Ammon's horn (tissue), 1 donor: ENCODE results near the gene APMAP.
A peak's percentile ranks its signal among the peaks of the same experiment; 100 is the strongest.

Source experiments
- DNase-seq: peaks from one replicate; pipeline ENCODE4 v3.0.0-alpha.2; 2016; ENCODE audit warnings: low spot score

Gene APMAP, protein sequence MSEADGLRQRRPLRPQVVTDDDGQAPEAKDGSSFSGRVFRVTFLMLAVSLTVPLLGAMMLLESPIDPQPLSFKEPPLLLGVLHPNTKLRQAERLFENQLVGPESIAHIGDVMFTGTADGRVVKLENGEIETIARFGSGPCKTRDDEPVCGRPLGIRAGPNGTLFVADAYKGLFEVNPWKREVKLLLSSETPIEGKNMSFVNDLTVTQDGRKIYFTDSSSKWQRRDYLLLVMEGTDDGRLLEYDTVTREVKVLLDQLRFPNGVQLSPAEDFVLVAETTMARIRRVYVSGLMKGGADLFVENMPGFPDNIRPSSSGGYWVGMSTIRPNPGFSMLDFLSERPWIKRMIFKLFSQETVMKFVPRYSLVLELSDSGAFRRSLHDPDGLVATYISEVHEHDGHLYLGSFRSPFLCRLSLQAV

DNA sequence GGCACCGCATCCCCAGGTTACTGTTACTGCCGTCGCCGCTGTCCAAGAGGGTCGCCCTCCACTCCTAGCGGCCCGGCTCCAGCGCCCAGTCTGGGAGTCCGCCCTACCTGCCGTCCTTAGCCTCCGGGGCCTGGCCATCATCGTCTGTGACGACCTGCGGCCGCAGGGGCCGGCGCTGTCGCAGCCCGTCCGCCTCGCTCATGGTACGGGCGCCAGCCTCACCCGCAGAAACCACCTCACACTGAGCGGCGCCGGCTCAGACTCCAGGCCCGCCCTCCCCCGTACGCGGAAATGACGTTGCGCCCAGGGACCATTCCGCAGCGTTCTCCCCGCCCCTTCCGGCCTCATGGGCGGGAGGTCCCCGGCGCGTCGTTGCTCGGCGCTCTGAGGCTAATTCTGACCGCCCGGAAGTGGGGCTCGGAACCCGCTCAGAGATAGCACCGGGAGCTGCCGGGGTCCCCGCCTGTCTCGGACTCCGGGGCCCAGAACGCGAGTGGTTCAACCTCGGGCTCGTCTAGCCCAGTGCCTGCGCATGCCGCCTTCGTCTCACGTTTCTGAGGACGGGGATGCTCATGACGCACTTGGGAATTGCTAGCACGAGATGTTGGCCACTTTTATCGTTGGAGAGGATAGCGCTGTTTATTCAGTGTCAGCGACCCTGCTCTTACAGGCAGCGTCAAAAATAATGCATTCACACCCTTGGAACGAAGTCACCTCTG, at the start of gene APMAP:
APMAP (minus strand) TSS at position 265 of the 719 bp plus-strand sequence; CDS start at position 202, 63 bp downstream.
- DNase-seq, result peak; percentile 98

DNA sequence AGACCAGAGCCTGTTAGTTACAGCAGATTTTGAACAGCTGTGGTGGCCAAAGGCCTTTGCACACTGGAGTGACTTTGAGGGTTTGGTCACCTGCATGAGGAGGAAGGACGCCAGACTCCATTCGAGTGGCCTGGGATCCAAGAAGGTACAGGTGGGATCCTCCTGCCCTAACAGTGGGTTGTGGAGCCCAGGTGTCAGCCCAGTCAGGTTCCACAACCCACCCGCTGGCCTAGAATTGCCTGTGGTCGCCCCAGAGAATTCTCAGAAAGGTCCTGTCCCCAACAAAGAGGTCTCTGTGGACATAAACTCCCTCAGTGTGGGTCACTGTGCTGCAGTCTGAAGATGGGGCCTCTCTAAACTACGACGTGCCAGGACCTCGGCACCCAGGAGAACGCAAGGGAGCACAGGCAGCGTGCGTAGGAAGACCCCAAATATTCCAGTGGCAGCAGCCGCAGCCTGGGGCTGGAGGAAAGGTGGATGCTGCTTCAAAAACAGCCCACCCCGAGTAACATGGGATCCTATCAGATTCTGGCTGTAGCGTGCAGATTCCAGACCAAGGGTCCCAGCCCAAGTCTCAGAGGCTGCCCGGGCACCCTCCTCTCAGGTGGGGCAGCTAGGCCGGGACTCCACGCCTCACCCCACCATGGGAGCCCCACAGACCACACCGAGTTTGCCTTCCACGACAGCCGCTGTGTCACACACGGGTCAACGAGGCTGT, 49.4 kb upstream of the APMAP start:
- no peak for DNase-seq

DNA sequence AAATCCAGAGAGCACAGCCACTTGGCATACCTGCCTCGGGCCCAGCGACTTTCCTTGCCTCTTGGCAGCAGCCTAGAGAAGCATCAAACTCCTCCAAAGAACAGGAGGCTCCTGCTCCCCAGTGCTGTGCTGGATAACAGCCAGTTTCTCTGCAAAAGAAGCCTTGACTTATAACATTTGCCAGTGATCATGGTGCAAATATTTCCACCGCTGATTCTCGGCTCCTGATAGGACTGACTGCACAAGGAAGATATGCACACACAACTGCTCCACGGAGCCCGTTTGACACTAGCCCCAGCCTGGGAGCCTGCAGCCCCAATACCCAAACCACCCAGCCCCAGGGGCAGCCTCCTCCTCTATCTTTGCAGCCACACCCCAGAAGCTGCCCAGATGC, 47.9 kb upstream of the APMAP start:
- no peak for DNase-seq

DNA sequence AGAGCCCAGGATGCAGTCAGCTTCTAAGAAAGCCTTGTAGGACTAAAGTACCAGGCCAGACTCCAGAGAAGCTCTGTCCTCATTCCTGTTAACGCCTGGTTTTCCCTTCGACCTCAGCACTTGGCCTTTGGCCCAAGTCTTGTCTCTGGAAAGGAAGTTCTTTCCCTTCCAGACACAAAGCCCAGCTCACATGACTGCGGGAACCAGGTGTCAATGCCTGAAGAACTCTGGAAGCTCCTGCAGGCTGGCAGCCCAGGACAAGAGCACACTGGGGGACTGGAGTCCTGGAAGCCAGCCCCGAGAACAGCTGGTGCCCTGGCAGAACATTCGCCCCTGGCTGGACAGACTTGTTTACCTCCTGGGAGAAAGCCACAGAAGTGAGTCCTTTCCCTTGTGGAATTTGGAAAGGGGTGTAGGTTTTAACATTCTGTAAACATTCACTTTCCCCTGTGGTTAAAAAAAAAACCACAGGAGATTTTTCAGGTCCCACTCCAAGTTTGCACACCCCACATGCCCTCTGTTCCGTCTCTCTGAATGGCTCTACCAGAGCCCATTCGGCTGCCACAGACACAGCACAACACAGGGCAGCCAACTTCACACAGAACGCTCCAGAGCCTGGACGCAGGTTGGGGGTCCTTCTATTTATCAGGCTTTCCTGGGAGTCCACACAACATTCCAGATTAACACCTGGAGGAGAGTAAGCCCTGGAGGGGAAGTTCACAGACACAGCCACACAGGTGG, 47.3 kb upstream of the APMAP start:
- DNase-seq, result peak; percentile 85

DNA sequence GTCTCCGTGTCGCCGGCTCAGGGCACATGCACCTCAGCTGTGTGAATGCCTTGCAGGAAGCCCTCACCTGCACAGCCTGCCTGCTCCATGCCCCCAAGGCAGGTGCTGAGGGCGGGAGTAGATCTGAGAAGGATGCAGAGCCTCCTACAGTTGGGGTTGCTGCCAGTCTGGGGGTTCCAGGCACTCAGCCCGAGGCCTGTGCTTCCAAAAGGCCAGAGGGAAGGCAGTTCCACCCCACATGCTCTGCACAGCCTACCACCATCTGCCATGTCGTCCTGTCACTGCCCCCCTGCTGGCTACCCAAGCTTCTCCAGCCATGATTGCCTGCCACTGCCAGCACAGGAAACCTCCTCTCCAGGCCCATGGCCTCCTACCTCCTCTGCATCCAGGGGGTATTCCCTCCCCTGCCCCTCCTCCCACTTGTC, 46.1 kb upstream of the APMAP start:
- DNase-seq, result no peak

DNA sequence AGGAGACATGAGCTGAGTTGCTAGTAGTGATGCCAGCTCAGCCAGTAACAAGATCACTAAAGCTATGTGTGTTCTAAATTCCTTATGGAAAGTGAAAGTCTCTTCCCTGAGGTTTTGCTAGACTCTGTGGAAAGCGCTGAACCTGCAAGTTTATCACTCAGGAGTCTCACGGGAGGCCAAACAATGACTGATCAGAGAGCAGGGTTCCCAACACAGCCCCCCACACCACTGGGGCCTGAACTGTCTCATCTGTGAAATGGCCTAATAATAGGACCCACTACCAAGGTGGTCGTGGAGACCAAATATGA, 45.5 kb upstream of the APMAP start:
- no peak for DNase-seq

DNA sequence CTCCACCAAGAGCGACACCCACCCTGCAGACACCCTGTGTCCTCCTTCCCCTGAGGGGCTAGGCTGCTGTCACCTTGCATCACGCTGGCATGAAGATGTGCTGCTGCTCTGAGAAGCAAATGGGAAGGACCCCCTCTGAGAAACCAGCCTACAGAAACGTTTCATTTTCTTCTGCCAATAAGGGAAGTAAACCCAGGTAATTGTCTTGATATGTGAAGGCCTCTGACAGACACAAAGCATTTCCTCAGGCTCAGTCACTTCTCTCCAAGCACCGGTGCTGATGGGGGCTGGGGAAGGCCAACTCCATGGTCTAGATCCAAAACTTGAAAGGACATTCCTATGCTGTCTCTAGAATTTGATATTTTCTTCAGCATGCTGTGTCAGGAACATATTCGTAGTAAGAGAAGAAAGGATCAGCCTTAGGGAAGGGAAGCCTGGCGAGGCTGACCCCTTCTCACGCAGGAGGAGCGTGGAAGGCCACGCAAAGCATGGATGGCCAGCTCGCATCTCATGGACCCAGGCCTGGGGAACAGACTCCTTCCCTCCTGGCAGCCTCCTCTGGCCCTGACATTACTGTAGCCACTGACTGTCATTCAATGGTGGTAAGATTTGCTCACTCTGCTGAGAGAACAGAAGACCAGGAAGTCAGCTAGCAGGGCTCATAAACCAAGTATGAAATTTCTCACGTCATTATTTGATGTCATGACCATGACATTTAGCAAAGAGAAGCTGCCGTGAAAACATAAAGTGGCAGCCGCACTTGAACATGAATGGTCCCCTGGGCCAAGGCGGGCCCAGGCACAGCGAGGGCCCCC, 44.9 kb upstream of the APMAP start:
- DNase-seq, result no peak

DNA sequence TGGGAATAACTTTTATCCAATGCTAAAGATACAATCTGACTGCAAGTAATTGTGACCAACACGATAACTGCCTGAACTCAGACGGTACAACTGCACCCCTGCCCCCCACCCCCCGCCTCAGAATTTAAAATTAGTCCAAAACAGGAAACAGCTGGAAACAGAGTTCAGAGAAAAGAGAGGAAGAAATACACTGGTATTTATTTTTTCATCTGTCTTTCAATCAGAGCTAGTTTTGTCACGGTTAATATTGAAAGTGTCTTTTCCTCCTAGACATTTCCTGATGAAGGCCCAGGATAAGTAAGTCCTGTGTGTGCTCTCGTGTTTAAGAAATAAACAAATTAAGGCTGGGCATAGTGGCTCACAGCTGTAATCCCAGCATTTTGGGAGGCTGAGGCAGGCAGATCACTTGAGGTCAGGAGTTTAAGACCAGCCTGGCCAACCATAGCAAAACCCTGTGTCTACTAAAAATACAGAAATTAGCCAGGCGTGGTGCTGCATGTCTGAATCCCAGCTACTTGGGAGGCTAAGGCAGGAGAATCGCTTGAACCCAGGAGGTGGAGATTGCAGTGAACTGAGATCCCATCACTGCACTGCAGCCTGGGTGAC, 43.9 kb upstream of the APMAP start:
- DNase-seq, result no peak

DNA sequence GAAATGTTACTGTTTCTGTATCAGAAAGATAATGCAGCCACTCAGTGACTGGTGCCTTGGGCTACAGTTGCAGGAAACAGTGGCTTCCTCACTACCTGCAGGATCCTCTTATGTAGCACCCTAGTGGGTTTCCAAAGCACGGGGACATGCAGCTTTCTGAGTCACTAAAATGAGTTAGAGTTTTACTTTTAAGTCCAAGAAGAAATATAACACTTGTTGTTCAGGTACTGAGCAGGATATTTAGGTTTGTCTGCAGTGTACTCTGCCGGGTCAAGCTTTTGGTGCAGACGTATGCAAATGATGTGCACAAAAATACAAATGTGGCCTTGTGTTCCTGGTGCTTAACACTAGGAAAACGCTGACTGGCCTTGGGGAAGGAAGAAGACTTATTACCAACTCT, 43.4 kb upstream of the APMAP start:
- DNase-seq, result no peak

DNA sequence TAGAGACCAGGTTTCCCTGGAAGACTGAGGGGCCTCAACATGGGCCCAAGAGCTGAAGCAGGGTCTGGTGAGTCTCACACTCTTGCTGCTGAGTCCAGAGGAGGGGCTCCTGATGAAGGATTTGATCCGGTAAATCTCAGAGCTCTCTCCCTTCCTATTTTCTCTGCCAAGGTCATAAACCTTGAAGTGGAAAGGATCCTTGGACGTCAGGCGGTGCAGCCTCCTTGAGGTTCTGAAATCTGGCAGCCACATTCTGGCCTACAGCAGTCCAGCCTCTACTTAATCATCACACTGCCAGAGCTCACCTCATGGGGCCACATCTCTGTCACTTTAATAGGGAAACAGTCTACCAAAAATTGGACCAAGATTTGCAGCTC, 41.4 kb upstream of the APMAP start:
- no peak for DNase-seq

DNA sequence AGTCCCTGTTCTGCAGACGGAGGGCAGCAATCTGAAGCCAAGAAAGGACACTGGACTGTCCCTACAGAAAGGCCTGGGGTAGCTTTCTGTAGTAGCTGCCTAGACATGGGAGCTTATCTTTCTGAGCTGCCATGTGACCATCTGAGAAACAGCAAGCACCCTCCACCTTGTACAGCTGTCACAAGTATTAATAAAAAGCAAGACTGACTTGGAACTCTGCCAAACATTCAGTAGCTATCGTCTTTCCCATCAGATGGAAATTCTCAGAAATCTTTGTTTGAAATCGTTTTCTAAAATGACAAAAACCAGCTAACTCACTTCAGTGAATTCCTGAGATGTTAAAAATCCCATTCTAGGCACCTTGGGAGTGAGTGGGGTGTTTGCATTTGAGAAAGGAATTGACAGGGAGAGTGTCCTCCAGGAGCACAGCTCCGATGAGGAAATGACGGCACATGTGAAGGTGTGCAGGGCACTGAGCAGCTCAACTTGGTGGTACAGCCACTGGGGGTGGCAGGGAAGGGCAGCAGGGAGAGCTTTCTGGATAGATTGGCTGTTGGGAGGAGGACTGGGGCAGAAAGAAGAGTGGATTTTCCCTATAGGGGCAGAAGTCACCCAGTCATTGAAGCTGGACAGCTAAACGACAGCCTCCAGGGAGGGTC, 40.8 kb upstream of the APMAP start:
- no peak for DNase-seq

DNA sequence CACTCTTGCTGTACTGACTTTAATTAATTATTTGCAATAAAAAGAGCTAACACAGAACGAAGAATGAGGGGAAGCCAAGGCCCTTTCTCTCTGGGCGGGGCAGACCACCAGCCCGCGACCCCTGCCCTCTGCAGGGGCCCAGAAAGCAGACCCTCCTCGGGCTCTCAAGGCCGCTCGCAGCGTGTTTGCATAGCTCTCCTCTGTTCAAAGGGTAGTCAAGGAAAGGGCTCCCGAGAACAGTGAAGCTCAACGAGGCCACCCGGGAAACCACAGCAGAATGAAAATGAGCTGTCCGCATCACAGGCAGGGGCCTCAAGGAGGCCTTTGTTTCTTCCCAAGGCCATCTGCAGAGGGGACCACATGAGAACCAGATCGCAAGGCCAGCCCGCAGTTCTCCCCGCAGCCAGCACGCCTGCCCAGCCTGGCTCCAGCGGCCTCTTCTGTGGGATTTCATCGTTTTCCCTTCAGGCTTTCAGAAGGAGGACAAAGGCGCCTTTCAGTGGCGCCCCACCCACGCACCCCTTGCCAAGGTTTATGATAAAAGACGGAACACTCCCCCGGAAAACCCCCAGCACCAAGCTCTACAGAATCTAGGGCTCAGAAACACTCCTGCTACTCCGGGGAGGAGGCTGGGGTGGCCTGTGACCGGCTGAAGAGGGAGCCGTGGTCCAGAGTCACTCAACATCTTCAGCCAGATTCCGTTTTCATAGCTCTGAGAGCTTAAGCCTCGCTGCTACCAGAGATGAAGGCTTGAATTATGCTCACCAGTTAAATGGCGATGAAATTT, 40.1 kb upstream of the APMAP start:
- peak; percentile 97 for DNase-seq

DNA sequence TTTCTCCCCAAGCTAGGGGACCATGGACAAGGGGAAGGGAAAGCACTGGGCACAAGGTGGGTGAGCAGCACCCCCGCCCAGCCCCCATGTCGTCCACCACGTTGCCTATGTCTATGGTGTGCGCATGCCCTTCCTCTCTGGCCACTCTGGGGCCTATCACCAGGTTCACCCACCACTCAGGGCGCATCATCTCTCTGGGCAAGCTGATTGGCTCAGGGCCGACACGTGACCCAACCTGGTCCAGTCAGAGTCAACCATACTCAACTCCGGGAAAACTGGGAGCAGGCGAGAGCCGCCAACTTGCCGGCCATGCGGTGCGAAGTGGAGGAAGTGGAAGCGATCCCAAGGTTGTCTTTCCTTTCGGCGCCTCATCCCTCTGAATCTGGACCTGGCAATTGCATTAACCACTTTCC, 39.5 kb upstream of the APMAP start:
- DNase-seq, result peak; percentile 73

DNA sequence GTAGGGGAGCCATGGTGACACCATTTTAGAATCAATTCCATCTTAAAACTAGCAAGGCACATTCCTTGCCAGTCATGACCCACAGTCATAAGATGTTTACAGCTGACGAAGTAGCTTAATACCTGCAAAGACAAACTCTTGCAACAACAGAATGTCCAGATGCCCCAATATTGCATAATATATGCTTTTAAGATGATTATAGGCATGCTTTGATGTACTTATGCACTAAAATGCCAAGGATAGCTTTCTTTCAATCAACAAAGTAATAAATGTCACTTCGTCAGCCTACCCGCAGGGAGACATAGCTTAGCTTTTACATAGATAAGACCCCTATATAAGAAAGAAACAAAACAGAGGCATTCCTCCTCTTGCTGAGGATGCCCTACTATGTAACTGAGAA, 38.7 kb upstream of the APMAP start:
- no peak for DNase-seq

DNA sequence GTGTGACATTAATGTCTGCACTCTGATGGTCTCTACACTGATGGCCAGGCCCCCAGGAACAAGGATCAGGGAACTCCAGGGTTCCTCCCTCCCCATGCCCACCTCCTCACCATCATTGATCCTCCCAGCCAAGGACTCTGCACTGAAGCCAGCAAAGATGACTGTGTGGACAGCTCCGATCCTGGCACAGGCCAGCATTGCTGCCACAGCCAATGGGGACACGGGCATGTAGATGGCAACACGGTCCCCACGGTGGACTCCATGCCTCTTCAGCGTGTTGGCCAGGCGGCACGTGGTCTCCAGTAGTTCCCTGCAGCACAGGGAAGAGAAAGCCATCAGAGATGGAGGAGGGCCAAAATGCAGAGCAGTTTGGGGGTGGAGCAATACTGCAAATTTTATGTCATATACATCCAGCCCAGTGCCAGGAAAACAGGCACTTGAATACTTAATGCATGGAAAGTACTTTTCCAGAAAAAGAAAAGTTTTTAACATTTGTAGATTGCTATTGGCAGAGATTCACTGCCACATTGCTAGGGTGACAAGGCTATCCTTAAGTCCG, 38.2 kb upstream of the APMAP start:
- peak; percentile 47 for DNase-seq

DNA sequence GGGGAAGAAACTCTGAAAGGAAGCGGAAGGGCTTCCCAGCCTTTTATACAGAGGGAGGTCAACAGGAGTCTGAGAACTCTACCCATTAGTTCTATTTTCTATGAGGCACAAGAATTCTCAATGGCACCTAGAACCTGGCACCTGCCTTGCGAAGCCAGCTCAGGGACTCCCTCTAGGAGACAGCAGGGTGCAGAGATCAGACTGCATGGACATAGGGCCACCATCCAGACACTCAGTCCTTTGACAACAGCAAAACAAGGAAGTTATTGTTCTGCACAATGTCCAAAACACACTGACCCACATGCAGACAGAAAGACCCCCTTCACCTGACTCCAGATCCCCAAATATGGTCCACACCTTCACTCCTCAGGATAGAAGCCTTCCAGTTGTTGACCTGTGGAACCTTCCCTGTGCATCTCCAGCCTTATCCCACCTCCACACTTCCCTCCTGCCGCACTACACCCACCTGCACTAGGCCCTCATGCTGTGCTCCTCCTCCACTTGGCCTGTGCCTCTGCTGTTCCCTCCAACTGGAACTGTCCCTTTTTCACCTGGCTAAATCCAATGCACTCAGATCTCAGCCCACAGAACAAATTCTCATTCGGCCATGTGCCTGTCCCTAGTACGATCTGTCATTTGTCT, 37.6 kb upstream of the APMAP start:
- DNase-seq, result peak; percentile 76

DNA sequence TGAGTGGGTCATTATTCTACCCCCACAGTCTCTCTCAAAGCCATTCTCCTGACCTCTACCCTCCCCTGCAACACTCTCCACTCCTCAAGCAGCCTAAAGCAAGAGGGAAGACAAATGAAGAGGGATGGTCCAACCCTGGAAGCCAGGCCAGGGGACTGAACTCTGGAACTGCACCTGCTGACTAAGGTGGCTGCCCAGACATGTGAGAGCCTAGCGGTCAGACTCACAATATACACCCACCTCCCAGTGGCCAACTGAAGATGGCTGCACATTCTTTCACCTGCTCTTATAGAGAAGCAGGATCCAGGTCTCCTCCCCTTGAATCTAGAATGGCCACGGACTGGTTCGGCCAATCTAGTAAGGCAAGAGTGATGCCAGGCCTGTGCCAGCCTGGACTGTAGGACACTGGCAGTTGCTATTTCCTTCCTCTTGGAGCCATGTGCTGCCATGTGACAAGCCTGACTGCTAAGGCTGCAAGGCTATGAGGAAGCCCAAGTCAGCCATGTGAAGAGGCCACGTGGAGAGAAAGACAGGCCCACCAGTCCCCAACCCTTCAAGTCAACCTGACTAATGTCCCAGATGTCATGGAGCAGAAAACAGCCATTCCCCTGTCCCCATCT, 33.5 kb upstream of the APMAP start:
- DNase-seq, result no peak
